Right lung (tissue), 5 donors: ENCODE data around the gene CADPS. TPM values are rescaled to one million over a fixed set of nuclear protein-coding genes. Genes with fewer than 3 reads are reported as not detected.
A peak's percentile ranks its signal among the peaks of the same experiment; 100 is the strongest.

Experiments
- DNase-seq, 2 donors: peaks; one replicate each; pipeline ENCODE4 v3.0.0-alpha.2; 2013
- polyA plus RNA-seq, 5 donors: library from polyadenylated mRNA; unstranded; fragments of 120-200 nt; gene quantifications; one replicate each; pipeline versions ENCODE4 v1.2.1 to v1.2.3, GENCODE V29; 2013; ENCODE audit warnings: inconsistent platforms in 1 of 5, low replicate concordance in 1 of 5; ENCODE audit not compliant: insufficient read length in 5 of 5, insufficient read depth in 1 of 5

Gene CADPS
- polyA plus RNA-seq, 5 donors, result 1.3 to 3.3 (median 1.6) TPM

DNA sequence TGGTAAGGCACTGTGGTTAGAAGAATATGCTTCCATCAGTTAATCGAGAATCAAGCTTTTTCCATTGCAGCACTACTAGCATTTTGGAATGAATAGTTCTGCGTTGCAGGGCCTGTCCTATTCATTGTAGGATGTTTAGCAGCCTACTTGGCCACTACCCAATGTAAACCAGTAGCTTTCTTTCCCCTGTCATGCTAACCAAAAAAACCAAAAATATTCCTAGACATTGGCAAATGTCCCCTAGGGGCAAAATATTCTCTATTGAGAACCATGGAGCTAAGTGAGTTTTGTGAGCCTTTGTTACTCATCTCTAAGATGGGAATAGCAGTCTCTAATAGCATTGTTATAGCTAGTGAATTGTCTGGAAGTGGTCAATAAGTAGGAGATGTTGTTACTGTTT, 187.2 kb downstream of the CADPS start:
- DNase-seq, result no peak

DNA sequence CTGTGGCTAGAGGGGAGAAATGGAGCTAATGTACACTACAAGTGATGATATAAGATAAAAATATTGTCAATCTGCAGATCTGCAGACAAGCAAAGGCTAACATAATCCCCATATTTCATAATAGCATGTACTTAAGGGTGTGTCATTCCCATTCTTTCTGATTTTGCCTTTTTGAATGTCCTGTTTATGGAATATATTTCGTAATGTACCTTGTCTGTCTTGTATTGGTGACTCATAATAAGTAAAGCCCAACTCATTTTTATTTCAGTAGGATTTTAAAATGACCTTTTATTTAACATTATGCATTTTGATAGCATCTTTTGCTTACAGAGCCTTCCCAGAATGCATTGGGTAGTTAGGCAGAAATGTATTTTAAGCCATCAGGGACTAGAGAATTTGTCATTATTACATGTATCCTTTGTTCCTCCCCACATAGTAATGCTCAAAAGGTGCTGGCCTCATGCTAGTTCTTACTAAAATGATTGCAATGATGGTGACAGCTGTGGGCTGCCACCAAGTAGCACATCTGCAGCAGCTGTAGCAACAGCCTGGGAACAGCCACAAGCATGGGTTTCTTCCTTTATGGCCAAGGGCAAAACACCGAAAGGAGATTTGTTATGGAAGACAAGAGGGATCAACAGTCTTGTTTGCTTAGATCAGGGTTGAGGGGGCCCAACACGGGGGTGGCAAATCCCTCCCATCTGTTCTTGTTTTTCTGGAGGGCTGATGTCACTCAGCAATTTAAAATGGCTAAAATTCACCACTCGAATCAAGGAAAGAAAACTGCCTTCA, 188.5 kb downstream of the CADPS start:
- no peak for DNase-seq

DNA sequence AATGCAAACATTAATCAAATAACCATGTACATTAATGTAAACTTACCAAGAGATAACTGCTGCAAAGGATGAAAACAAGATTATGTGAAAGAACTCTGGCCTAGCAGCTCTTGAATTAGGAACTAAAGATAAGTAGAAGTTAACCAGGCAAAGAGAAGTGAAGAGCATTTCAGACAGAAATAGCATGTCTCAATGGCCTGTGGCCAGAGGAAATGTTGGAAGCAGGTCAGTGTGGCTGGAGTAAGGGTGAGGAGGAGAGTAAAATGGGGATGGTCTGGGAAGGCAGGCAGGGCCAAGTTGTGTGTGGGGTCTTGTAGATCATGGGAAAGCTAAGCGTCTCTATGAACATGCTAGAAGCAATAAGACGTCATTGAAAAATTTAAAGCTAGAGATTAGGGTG, 192.4 kb downstream of the CADPS start:
- DNase-seq, result no peak

DNA sequence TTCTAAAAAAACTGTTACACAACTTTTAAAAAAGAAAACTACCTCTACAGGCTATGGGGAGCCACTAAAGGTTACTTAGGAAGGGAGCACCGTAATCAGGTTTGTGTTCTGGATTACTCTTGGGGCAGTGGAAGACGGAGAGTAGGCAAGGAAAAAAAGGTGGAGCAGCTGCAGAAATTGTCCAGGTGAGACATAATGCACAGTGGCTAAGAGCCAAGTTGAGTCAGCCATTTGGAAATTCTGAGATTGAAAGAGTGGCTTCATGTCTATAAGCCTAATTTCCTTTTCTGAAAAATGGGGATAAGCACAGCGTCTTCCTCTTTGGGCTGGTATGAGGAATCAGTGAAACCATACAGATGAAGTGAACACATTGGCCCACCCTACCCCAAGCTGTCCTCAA, 195.2 kb downstream of the CADPS start:
- no peak for DNase-seq

DNA sequence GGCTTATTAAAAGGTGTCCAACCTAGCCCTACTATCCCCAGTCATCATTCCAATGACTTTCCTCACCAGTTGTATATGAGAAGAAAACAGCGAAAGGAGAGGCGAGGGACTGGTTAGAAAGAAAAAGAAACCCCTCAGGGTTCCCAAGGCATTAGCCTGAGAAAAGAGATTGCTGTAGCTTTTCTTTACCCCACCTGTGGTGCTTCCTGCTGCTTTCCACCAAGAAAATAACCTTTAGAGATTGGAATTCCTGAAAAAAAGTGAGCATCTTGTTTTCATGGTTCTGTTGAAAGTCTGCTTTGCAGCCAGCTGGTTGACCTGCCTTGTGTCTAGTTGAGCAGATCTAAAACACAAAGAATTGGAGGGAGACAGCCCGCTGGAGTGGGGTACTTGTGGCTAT, 196.4 kb downstream of the CADPS start:
- no peak for DNase-seq

DNA sequence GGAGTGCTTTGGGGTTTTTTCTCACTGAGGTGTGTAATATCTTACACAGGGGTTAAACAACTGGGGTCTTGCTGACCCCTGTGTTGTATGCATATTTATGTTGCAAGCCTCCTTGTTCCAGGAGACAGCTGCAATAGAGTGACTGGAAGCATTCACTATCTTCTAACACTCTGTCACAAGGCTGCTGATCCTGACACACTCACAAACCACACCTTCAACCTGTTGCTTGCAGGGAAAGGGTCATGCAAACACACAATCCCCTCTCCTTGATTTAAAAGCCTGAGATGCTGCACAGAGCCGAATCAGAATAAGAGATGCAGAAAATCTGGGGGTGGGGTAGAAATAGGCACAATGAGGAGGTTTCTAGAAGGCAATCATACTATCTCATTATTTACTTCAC, 197.3 kb downstream of the CADPS start:
- no peak for DNase-seq

DNA sequence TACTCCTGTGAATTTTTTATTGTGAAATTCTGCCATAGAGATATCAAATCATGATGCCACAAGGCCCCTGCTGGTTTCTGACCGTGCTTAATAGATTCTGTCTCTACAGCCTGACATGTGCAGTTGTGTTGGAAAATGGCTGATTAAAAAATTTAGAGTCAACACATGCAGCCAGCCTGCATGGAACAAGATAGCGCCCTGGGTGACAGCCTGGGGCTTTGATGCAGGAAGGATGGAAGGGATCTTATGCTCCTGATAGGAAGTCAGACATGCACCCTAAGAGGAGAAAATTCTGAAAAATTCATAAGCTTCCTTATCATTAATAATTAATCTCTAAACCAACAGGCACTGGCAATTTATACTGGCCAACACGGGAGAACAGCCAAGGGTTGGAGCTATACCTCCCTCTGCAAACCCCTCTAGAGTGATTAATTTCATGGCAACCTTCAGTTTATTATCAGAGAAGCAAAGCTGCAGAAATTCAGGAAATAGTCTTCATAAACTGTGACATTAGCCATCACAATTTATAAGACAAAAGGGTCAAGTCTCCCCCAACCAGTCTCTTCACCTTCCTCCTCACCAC, 198.4 kb downstream of the CADPS start:
- no peak for DNase-seq

DNA sequence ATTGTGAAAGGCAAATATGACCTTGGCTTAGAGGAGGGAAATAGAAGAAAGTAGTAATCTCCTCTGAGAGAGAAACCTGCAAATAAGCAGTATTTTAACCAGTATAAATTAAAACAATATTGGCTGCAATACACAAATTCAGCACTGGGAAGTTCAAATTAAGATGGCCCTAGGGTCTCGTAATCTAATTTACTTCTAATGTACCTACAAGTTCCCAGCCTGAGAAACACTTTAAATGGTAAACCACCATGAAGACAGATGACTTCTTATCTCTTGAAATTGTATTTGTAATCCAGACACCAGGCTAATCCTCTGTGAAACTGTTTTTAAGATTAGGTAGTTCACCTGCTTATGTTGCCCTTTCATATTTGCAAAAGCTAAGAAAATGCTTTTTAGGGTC, 199.7 kb downstream of the CADPS start:
- DNase-seq, result no peak

DNA sequence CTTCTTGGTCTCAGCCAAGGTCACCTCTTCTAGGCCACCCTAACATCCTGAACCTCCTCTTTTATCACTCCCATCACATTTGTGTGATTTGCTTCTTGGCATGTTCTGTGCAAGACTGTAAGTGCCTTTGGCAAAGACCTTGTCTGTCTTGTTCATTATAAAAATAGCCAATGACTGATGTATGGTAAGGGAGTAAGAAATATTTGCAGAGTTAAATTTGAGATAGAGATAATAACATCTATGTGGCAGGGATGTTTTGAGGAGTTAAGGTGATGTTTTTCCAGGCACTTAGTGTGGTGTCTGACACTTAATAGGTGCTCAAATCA, 202.3 kb downstream of the CADPS start:
- no peak for DNase-seq

DNA sequence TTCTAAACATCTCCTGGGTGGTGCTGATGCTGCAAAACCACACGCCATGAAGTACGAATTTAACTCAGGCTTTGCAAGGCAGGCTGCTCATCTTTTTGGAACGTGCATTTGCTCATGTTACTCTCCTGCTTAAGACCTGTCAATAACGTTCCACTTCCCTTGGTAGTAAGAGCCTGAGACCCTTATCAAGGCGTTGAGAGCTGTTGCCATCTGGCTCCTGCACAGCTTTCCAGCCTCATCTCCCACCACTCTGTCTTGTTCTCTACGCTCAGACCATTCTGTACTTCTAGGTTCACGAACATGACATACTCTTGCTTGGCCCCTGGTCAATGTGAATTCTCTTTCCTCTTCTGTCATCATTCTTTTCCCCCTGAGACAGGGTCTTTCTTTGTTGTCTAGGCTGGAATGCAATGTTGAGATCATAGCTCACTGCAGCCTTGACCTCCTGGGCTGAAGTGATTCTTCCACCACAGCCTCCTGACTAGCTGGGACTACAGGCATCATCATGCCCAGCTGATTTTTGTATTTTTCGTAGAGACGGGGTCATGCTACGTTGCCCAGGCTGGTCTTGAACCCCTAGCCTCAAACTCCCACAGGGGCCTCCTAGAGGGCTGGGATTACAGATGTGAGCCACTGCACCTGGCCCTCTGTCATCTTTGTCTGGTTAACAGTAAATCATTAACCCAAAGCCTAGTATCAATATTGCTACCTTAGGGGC, 202.8 kb downstream of the CADPS start:
- no peak for DNase-seq

DNA sequence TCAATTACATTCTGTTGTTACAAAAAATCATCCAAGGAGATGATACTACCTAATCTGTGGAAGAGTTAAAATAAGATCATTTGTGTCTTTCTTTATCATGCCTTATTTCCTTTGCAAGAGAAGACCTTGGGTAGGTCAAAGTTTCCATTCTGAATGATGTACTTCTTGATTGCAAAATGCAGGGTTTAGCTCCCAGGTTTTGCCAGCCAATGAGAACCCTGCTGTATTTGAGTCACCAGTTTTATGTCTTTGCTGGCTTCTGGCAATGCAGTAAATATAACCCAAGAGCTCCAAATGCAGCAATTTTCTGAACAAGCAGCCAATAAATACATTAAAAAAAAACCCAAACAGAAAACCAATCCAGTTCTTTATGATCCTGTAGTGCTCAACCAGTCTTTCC, 204.9 kb downstream of the CADPS start:
- no peak for DNase-seq

DNA sequence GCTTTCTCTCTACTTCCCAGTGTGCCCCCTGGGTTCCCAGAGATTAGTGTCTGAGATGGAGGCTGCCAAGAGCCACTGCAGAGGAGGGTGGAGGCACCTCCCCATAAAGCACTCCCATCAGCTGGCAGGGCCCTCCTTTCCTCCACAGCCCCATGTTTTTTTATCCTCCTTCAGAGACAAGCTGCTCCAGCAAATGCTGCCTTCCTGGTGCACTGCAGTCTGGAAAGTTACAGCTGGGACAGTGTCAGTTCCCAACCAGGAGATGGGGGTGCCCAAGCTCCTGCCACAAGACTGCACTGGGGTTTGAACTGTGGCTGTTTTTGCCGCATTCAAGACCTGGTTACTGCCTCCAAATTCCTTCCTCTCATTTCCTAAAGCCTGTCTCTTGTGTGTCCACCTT, 206.1 kb downstream of the CADPS start:
- no peak for DNase-seq

DNA sequence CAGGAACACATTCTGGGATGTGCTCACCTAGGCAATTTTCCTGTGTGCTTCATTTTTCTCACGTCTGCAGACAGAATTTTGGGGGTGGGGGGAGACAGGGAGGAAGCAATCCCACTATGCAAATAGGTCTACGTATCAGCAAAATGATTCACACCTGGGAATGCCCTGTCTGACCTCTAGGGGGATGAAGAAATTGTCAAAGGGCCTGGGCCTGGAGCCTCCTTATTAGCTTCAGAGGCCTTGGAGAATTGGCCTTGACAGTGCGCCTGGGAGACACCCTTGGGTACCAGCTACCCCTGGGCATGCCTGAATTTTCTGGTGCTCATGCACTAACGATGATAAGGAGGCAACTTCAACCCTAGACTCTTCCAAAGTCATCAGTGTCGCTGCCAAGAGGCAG, 207.5 kb downstream of the CADPS start:
- no peak for DNase-seq

DNA sequence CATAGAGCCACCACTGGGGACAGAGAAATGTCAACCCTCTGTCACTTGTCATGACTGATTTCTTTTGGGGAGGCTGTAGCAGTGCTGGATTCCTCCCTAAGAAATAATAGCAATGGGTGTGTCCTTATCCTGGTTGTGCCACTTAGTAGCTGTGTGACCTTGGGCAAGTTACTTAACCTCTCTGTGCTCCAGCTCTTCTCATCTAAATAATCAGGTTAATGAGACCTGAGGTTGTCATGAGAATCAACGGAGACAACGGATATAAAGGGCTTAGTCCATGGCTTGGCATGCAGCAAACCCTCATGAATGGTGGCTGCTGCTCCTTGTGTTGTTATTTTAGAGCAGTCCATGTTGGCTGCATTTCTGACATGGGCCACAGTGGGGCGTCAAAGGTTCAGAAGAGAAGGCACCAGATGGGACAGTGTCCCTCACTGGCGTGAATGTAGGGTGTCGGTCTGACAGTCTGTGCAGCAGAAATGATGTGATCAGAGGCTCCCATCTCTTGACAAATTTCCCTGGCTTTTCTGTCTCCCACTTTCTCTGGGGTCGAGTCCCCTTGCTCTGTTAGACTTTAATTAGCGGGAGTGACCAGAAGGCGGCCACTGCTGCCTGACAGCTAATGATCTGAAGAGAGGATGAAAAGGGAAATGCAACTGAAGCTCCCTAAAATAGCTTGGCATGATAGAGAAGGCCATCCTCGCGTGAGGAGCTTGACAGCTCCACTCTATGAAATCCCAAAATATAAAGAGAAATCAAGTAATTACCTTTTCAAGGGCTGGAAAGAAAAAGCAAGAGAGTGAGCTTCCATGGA, 209.4 kb downstream of the CADPS start:
- peak; percentile 25 to 26 for DNase-seq

DNA sequence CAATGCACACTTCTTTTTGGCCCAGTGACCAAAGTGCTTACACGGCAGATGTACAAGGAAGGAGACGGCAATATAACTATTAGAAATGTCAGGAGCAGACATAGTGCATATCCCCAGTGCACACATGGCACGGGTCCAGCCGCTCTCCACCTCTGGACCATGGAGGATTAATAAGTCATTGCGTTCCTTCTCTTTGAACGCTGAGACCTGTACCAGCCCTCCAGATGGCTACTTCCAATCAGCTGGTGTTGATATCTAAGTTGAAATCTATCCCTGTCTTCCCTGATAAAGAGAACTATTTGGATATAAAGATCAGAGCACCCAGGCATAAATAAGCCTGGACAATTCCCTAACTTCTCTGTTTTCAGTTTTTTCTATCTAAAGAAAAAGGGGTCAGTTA, 212.5 kb downstream of the CADPS start:
- no peak for DNase-seq

DNA sequence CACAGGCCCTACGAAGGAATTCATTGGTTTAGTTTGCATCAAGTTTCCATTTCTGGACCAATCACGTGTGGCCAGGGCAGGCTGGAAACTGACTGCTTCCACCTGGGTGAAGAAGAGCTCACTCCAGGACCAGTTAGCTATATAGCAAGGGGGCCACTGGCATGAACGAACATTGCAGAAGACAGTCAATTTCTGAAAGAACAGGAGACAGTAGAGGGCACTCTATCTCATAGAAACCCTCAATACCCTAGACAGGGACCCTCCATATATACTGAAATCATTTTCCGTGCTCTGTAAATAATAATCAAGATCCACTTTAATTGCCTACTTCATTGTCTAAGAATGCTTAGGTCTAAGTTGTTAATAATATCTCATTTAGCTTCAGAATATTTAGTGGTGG, 215.6 kb downstream of the CADPS start:
- no peak for DNase-seq

DNA sequence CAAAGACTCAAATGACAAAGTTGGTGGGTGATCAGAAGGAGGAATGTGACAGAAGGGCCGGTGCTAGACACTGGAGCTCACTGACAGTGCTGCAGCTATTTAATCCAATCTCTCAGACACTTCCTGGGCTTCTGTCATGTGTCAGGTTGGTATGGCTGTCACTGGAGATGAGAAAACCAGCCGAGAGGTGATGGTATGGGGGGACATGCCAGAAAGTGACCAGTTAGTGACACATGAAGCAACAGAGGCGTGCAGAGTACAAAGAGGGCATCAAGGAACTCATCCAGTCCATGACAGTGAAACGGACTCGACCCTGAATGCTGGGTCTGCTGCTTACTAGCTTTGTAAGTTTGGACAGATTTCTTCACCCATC, 219.5 kb downstream of the CADPS start:
- DNase-seq, result no peak

DNA sequence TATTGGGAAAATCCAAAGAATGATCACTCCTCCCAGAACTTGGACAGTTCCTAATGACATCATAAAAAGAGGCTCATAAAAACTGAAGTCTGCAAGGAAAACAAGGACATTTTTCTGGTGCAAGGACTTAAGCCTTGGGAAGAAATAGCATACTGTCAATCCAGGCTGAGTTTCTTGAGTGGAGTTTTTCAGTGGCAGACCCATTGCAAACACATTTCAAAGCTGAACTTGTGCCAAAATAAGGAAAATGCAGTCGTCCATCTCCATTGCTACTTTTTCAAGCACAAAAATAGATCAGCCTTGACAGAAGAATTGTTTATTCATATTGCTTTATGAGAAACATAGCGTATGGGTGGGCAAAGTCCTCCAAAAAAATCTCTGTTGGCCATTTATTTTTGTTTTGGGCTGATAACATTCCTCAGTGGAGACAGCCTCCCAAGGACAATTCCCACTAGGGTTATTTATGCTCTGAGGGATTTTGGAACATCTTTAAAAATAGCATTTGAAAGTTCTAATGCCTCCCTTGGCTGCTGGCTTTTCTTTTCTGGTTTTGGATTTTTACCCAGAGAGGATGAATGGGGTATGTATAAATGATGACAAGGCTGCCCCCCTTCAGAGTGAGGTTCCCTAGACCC, 220.0 kb downstream of the CADPS start:
- DNase-seq, result no peak

DNA sequence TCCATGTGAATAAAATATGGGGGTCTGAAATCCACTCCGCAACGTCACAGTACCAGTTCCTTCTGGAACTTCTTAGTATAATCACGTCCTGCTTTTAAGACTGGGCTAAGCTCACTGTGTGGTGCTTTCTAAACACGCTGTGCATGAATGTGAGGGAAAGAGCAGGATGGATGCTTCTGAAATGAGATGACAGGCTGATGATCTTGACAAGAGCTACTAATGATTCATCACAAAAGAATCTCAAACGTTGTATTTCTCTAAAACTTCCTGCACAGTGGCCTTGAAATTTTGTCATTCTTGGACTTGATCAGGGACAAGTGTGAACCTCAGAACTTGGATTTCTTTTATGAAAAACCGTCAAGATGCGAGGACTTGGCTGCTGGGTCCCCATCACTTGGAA, 221.4 kb downstream of the CADPS start:
- DNase-seq, result no peak

DNA sequence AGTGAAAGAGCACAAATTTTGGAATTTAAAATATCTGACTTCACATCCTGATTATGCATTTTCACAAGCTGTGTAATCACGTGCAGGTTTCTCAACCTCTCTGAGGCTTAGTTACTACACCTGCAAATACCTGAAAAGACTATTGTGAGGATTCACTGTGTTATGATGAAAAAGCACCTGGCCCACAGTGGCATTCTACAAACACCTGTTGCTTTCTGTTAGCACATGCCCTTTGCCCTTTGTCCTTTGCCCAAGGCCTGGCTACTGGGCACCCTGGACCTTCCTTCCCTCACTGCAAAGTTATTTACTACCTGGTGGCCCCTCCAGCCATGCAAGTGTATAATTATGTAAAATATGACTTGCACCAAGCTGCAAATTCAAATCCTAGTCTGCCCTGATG, 227.5 kb downstream of the CADPS start:
- no peak for DNase-seq

DNA sequence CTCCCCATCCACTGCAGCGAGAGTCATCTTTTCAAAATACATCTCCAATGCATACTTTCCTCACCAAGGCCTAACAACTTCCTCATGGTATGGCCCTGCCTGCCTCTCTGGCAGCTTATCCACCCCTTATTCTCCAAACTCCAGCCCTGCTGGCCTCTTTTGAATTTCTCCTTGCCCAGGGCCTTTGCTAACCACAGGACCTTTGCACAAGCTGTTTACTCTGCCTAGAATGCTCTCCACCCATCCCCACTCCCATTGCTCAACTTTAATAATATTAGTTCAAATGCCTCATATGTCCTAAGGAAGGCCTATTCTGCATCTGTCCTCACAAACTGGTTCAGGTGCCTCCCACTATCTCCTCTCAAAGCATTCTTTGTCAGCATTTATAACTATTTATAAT, 230.7 kb downstream of the CADPS start:
- DNase-seq, result no peak

DNA sequence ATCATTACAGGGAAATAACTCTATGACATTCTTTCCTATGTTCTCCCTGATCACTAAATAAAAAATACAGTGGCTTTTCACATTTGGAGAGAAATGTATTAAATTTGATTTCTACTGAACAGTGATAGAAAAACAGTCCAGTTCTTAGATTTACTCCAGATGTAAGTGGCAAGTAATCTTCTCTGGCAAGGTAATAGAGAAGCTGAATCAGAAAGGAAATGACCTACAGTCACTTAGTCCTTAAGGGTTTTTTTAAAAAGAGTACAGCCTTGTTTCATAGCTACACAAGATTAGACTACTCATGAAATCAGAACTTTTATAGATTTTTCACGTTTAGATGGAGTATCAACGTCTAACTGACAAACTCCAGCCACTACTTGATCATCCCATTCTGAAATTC, 236.9 kb downstream of the CADPS start:
- no peak for DNase-seq
